GM12873 (cell line): ENCODE measurements around the gene BSND.

Experiments used
- TF ChIP-seq, protein P1 (sequence below): IDR thresholded peaks from 2 replicates; pipeline ENCODE4 v1.5.1; 2012; ENCODE audit warnings: low read depth, mild to moderate bottlenecking, moderate library complexity, low read length, control low read depth; ENCODE audit not compliant: insufficient read depth; ENCODE audit errors: missing control alignments

Gene BSND

GRCh38 chr1:55047611-55048010 is 48.9 kb downstream of the BSND start:
- TF ChIP-seq, protein P1, sequence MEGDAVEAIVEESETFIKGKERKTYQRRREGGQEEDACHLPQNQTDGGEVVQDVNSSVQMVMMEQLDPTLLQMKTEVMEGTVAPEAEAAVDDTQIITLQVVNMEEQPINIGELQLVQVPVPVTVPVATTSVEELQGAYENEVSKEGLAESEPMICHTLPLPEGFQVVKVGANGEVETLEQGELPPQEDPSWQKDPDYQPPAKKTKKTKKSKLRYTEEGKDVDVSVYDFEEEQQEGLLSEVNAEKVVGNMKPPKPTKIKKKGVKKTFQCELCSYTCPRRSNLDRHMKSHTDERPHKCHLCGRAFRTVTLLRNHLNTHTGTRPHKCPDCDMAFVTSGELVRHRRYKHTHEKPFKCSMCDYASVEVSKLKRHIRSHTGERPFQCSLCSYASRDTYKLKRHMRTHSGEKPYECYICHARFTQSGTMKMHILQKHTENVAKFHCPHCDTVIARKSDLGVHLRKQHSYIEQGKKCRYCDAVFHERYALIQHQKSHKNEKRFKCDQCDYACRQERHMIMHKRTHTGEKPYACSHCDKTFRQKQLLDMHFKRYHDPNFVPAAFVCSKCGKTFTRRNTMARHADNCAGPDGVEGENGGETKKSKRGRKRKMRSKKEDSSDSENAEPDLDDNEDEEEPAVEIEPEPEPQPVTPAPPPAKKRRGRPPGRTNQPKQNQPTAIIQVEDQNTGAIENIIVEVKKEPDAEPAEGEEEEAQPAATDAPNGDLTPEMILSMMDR = no peak

GRCh38 chr1:55048453-55049270 is 49.9 kb downstream of the BSND start:
- TF ChIP-seq, protein P1 = no peak

GRCh38 chr1:55049271-55049913 is 50.7 kb downstream of the BSND start:
- TF ChIP-seq, protein P1 = no peak

- TF ChIP-seq, protein P1 = no peak
Observed at GRCh38 chr1:55049914-55050278, 51.2 kb downstream of the BSND start.

GRCh38 chr1:55050283-55050682 is 51.5 kb downstream of the BSND start:
- TF ChIP-seq, protein P1 = no peak

DNA sequence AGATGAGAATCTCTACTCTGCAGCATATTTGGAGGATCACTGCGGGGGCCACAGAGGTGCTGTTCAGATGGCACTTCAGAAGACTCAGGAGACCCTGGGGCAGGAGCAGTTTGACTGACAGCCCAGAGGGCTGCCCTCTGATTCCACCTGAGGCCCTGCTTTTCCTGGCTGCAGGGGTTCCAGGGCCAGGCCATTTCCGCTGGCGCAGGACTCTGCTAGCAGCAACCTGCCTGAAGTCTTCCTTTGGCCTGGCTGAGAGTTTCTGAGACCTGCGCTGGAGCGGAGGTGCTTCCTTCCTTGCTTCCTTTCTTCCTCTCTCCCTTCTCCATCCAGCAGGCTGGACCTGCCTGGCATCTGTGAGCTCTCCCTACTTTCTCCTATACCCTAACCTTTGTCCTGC is 52.4 kb downstream of the BSND start:
- TF ChIP-seq, protein P1 = no peak

- TF ChIP-seq, protein P1 = no peak
Observed at GRCh38 chr1:55051621-55052020, 52.9 kb downstream of the BSND start.
